HG03139 (cell line): ENCODE measurements around the gene ITPR1.
"Not testable (repeated sequence)": the region's sequence is repeated elsewhere in the genome, so short reads cannot be mapped to it uniquely, and the experiment has no call there.

Experiments used
- ATAC-seq: cut with Tn5 transposase; IDR thresholded peaks from one replicate; pipeline ENCODE4 v1.9.1; 2021; ENCODE audit not compliant: unreplicated experiment

The ITPR1 gene

GRCh38 chr3:4753073-4753691 is 260.0 kb downstream of the ITPR1 start:
- ATAC-seq = no peak

DNA sequence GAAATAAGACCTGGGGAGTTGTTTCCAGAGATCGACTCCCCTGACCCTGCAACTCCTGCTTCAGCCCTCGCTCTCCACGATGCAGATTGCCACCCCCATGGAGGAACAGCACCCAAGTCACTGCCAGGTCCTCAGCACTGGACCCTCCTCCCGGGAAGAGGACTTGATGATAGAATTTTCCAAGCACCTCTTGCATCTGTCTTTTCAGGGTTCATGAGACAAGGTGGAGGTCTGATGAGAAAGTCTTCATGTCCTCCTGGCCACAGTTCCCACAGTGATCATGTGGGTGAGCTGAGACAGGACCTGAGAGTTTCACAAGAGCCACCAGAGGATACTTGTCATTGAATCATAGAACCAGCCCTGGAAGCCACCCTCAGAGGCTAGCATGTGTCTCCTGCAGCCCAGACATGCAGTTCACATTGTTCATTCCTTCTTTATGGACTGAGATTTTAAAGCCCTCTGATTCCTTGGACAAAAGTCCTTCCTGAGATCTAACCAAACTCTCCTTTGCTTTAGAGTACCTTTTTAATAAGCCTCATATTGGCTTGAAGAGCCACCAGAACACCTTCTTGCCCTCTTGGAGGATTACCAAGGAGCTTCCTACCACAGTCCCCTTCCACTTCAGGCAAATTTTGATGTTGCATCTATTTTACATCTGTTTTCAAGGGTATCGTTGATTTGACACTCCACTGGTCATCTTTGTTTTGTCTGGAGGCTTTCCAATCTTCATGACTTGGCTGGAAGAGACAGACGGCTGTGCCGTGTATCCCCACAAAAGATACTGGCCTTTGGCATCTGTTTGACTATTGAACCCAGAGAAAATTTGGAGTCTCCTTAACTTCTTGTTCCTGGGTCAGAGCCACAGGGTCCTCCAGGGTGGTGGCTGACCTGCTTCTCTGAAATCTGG is 261.3 kb downstream of the ITPR1 start:
- ATAC-seq = peak; percentile 69

DNA sequence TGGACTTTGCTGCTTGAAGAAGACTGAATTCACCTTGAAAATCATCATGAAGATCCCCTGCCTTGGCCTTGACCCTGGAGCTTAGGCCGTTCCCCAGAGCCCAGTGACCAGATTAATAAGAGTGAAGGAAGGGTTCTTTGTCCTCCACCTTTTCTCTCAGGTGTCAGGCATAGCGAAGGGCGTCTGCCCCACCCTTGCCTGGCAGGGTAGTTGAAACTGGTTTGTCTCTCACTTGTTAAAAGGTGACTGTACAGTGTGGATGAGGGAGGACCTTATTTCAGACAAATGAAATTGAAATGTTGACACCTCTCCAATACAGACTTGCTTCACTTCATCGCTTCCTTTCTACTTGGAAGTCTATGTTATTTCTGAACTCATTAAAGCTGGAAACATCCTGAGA is 262.4 kb downstream of the ITPR1 start:
- no peak for ATAC-seq

- no peak for ATAC-seq
Observed at GRCh38 chr3:4756057-4756775, 263.1 kb downstream of the ITPR1 start.

GRCh38 chr3:4756855-4757574 is 263.9 kb downstream of the ITPR1 start:
- peak; percentile 45 for ATAC-seq

DNA sequence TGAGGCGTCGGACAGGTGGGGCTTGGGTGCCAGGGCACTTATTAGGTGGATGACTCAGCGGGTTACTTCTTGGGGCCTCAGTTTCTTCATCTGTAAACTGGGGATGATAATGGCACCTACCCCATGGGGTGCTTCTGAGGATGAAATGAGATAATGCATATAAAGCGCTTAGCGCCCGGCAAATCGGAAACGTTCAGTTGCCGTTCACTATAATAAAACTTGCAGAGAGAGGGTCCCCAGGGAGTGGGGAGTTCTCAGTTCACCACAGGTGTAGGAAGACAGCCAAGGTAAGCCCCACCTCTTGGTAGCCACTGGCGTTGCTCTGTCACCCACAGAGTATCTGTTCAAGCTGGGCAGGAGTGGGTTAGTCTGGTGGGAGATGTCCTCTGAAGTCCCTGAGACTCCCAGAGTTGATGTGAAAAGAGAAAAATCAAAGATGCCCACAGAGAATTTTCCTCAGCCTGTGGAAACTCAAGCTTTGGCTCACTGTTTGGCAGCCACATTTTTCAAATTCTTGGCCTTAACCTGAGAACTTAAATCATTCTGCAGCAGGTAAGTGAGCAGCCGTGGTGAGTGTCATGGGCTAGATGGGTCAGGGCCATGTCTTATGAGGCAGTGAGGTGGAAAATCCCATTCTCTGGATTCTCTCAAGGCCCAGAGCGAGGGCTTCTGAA is 264.6 kb downstream of the ITPR1 start:
- no peak for ATAC-seq

GRCh38 chr3:4758249-4758860 is 265.2 kb downstream of the ITPR1 start:
- ATAC-seq = no peak

DNA sequence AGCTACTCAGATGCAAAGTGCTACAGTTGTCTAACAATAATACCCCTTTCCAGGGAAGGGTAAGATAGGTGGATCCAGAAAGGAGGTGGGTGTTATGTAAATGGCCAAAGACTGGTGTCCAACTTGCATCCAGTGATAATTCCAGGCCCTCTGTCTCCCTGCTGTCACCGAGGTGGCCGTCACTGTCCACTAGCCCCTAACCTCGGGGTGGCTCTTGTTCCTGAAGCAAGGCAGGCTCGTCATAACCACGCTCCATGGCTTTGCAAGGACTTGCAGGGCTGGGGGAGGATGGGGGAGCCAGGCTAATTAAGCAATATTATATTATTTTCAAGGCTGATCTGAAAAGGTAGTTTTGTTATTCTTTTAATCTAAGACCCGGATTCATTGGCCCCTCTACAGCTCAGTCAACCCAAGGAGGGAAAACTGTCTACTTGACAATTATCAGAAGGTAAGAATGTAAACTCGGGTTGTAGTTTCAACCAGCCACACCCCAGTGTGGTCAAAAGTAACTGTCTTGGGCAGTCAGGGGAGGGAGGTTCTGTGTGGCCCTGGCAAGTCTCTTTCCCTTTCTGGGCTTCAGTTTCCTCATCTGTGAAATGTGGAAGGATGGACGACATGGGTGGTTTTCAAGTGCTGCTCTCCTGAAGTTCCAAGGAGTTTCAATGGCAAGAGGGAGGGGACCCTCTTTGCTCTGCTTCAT is 266.0 kb downstream of the ITPR1 start:
- ATAC-seq = no peak

DNA sequence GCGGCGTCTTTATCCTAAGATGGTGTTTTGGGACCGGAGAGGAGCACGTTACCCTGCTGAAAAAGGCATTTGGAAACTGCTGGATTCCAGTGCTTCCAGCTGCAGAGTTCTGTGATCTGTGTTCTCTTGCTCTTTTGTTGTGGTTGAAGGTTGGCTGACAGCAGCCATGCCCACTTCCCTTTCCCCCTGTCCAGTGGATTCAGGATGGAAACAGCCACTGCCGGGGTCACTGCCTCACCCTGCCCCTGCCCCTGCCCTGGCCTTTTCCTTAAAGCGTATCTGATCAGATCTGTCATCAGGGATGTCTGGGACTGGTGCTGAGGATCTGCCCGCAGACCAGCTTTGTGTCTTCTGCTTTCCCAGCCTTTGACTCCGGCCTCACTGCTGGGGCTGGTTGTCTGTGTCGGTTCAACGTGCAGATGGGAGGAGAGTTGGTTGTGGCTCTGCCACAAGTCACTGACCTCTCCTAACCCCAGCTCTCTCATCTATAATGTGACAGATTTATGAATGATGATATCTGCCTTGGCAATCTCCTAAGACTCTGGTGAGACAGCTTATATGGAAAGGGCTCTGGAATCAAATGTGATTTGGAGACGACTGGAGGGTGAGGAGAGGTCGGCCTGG is 266.7 kb downstream of the ITPR1 start:
- ATAC-seq = no peak

DNA sequence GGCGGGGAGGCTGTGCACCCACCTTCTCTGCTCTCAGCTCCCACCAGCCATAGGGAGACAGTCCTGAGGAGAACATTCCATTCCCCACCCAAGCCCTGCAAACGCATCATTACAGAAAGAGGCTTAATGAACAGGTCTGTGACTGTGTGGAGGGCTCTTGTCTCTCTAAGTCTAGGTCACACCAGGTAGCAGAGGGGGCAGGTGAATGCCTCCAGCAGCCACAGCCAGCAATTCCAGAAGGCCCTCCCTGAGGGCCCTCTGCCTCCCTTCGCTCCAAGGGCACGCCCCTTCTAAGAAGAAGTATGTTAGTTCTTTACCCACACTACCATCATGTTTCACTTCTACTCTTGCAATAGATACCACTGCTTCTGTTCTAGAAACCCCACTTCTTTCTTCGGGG is 268.6 kb downstream of the ITPR1 start:
- ATAC-seq = no peak

GRCh38 chr3:4762481-4763230 is 269.5 kb downstream of the ITPR1 start:
- not testable (repeated sequence) for ATAC-seq

GRCh38 chr3:4763604-4764247 is 270.6 kb downstream of the ITPR1 start:
- no peak for ATAC-seq

- no peak for ATAC-seq
Observed at GRCh38 chr3:4765212-4765611, 272.1 kb downstream of the ITPR1 start.

- ATAC-seq = no peak
Observed at GRCh38 chr3:4766263-4766662, 273.1 kb downstream of the ITPR1 start.

DNA sequence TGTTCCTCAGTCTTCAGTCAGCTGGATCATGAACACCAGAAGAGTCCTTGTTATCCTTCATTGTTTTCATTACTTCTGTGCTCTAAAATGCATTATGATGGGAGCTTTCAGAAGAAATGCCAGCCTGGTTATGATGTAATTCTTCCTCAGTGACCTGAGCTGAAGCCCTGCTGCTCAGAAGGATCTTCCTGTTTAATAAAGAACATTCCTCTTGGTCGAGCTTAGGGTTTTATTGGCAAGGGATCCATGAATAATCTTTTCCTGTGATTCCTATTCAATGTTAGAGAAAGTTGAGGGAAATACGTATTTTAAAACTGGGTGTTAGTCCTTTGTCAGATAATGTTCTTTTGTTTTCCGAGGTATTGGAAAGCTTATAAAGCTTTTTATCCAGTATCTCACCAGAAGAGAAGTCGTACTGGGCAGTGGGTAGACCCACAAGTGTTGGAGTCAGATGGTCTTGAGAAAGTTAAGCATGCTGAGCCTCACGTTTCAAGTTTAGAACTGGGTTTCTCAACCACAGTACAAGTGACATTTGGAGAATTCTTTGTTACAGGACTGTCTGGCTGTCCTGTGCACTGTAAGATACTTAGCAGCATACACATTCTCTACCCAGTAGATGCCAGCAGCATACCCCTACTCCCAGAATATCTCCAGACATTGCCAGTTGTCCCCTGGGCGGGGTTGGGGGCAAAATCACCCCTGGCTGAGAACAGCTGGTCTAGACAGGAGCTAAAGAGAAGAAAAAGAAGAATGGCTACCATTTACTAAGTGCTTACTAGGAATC is 273.8 kb downstream of the ITPR1 start:
- no peak for ATAC-seq

GRCh38 chr3:4768021-4768420 is 274.9 kb downstream of the ITPR1 start:
- no peak for ATAC-seq

GRCh38 chr3:4768521-4768920 is 275.4 kb downstream of the ITPR1 start:
- ATAC-seq = no peak
